ENCODE measurements around the gene HIVEP3. TPM values are rescaled to one million over a fixed set of nuclear protein-coding genes. Genes with fewer than 3 reads are reported as not detected.

HIVEP3 gene
- total RNA-seq, 1 experiment from 2014 or later, result 1.4 TPM

DNA sequence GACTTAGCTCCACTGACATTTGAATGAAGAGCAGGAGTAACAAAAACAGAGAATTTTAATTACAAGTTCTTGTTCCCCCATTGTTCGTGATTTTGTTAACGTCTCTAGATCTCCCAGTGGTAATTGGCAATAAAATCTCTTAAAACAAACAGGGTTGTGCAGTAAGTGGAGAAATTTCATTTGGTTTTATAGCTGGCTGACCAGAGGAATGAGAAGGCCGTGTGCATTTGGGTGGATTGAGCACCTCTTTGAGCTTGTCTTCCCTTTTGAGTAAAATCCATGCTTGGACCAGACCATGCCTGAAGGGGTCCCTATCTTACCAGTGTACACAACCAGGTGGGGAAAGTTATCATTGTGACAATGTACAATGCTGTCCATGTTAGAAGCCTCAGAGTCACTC lies 137.8 kb downstream of the HIVEP3 start:
- Histone ChIP-seq H3K4me1 (ENCODE audit: insufficient read depth, low read length) (no peaks in the 10 kb centered on the region), H3K79me2 (ENCODE audit: insufficient read depth, low read length) (no peaks in the 10 kb centered on the region), H2AK5ac (ENCODE audit: insufficient read length, low read length) (no peak overlapping the region), H3K4ac (ENCODE audit: low read depth, low read length) (no peak overlapping the region), H3K14ac (ENCODE audit: insufficient read depth, low read length) (no peak overlapping the region), H3K9ac (ENCODE audit: extremely low read depth, insufficient read length, low read length) (no peak overlapping the region), H3K23me2 (ENCODE audit: insufficient read length, low read depth, low read length, poor library complexity, severe bottlenecking) (no peaks in the 10 kb centered on the region), H3K9me3 (ENCODE audit: control insufficient read depth, low read depth, low read length) (no peaks in the 10 kb centered on the region), H3K27me3 (ENCODE audit: insufficient read depth, low read length) (no peaks in the 10 kb centered on the region), H3K23ac (ENCODE audit: insufficient read length, low read depth, low read length) (no peak overlapping the region), H2AFZ (ENCODE audit: low read length) (no peak overlapping the region), H2BK120ac (ENCODE audit: low read depth, low read length, poor library complexity, severe bottlenecking) (no peak overlapping the region), H2BK12ac (ENCODE audit: insufficient read length, low read depth, low read length) (no peak overlapping the region), H4K91ac (ENCODE audit: insufficient read length, low read depth, low read length) (no peak overlapping the region), H2BK15ac (ENCODE audit: low read depth, low read length) (no peak overlapping the region), H2BK20ac (ENCODE audit: low read depth, low read length, poor library complexity, severe bottlenecking) (no peak overlapping the region), H3K4me2 (ENCODE audit: insufficient read depth, insufficient read length, low read length) (no peak overlapping the region), H3K79me1 (ENCODE audit: insufficient read depth, low read depth, low read length, poor library complexity, severe bottlenecking) (no peaks in the 10 kb centered on the region), H3K56ac (ENCODE audit: insufficient read length, low read depth, low read length) (no peak overlapping the region), H2BK5ac (ENCODE audit: insufficient read length, low read length) (no peak overlapping the region), H3K27ac (ENCODE audit: insufficient read length, low read depth, low read length) (no peak overlapping the region), H3T11ph (ENCODE audit: low read length) (no peak overlapping the region), H4K20me1 (ENCODE audit: control insufficient read depth, insufficient read depth, insufficient read length) (no peaks in the 10 kb centered on the region), H4K8ac (replicated peaks; ENCODE audit: insufficient read length, low read depth, low read length) (no peak overlapping the region), H4K5ac (ENCODE audit: insufficient read length, low read depth, low read length) (no peak overlapping the region), H3K18ac (ENCODE audit: insufficient read length, low read depth, low read length) (no peak overlapping the region)
- Mint-ChIP-seq H3K27me3 (ENCODE audit: low read depth) (no peaks in the 10 kb centered on the region; the same call in 1 of the 2 replicates), H3K4me1 (peaks cover 17 to 22% of the 10 kb centered on the region in 2 experiments), H3K4me3 (no peak overlapping the region), H3K36me3 (ENCODE audit: insufficient read depth in 1 of 3, low read depth in 3 of 3) (no peaks in the 10 kb centered on the region; a peak in 2 of 7 replicates), H3K9me3 (peaks cover 0 to 5% of the 10 kb centered on the region in 2 experiments; a peak in 2 of 5 replicates), H3K27ac (no peak overlapping the region)
- DNase-seq, result no peak
- WGBS (ENCODE audit: extremely low coverage, insufficient read length, low lambda C conversion rate), result no CpG with 5 or more reads among the region's 3 CpGs
- TF ChIP-seq, protein P1, sequence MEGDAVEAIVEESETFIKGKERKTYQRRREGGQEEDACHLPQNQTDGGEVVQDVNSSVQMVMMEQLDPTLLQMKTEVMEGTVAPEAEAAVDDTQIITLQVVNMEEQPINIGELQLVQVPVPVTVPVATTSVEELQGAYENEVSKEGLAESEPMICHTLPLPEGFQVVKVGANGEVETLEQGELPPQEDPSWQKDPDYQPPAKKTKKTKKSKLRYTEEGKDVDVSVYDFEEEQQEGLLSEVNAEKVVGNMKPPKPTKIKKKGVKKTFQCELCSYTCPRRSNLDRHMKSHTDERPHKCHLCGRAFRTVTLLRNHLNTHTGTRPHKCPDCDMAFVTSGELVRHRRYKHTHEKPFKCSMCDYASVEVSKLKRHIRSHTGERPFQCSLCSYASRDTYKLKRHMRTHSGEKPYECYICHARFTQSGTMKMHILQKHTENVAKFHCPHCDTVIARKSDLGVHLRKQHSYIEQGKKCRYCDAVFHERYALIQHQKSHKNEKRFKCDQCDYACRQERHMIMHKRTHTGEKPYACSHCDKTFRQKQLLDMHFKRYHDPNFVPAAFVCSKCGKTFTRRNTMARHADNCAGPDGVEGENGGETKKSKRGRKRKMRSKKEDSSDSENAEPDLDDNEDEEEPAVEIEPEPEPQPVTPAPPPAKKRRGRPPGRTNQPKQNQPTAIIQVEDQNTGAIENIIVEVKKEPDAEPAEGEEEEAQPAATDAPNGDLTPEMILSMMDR (conservative IDR thresholded peaks at IDR 0.05), result no peak

Measured in H9 (cell line).